NCI-H2081 (cell line): ENCODE data around the gene DHCR7.

Experiments used
- DNase-seq, 2 experiments: peaks; one replicate each; lab custom pipeline; 2025; lab: John Stamatoyannopoulos, UW

Gene DHCR7

DNA sequence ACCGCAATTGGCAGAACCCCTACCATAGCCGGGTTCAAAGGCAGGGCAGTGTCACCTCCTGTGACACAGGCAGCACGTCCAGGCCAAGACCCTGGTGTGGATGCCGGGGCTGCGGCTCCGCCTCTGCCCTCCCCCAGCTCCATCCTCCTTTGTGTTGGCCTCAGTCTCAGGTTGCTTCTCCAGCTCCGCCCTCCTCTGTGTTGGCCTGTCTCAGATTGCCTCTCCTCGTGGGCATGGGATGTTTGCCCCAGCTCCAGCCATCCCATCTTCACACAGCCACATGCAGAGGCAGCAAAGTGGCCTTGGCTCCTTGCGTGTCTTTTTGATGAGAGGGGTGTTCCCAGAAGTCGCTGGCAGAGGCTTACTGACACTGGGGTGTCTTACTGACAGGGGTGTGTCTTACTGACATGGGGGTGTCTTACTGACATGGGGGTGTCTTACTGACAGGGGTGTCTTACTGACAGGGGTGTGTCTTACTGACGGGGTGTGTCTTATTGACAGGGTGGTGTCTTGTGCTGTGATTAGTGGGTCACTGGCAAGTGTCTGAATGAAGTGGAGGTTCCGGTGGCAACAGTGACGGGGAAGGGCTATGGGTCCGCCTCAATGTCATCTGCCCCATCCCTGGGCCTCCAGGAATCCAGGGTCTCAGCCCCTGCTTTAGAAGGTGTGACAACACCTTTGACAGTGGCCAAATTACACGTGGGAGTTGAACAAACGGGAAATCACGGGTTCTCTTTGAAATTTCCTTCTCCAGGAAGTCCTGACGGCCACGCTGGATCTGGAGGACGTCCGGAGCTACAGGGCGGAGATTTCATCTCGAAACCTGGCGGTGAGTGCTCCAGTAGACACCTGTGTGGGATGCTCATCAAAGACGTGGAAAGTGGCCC is 29.7 kb upstream of the DHCR7 start:
- DNase-seq: no peak

DNA sequence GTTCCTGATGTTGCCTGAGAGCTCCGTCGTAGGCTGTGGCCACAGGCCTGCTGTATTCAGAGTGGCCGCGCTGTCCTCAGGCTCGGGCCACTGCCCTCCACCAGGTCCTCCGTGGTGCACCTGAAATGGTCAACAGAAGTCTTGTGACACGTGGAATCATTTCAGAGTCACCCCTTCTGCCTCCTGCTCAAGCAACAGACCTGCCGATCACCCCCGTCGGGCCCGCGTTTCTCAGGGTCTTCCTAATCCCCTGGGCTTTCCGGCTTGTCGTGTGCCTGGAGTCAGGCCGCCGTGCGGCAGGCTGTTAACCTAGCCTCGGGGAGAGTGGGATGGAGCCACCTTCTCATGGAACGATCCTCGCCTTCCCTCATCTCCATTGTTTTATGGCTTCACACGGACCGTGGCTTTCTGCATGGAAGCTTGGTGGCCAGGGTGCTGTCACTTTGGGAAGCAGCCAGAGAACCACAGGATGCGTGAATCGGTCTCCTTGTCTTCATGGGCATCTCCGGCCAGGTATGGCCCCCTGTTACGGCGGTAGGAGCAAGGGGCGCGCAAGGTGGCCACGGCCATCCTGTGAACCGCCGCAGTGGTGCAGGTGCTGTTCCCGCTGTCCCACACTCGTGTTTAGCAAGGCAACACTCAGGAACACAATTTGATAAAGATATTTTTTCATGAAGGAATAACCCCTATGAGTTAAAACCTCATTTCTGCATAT is 28.9 kb upstream of the DHCR7 start:
- no peak for DNase-seq

DNA sequence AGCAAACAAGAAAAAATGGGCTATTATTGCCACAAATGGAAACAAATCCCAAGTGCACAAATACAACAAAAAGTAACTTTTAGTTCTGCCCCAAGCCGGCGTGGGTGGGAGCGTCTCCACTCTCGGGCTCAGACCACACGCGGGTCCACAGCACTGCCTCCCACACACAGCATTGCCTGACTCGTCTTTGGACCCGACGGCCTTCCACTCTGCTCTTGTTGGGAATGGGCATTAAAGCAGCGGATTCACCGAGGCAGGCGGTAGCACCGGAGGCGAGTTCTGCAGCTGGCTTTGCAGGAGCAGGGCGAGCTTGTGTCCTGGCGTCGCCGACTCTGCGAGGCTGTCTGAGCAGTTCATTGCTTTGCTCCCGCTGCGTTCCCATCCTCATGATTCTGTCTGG is 27.8 kb upstream of the DHCR7 start:
- DNase-seq: no peak

DNA sequence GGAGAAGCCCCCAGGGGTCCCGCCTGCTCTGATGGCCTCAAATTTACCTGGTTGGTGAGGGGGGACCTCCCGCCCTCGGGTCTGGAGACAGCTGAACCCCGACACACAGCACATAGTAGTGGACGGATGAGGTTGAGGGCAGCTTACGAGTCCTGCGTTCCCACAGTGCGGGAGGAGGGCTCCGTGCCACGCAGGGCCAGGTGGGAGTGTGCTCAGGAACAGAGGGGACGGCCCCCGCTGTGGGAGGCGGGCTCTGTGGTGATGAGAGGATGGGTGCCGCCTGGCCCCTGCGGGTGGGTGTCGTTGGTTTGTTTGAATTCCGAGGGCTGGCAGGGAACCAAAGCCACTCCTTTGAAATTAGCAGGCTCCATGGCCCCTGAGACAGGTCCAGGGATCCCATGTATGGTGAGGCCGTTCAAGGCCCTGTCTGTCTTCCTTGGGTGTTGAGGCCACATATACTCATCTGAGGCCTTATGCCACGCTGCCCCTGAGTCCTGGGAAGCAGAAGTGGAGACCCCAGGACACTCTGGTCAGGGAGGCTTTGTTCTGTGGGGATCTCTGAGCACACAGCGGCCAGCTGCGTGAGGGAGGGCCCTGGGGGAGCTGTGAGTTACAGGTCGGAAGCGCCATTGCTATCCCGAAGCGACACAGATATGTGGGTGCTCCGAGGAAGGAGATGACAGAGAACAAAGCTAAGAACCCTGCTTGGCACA is 26.7 kb upstream of the DHCR7 start:
- no peak for DNase-seq

DNA sequence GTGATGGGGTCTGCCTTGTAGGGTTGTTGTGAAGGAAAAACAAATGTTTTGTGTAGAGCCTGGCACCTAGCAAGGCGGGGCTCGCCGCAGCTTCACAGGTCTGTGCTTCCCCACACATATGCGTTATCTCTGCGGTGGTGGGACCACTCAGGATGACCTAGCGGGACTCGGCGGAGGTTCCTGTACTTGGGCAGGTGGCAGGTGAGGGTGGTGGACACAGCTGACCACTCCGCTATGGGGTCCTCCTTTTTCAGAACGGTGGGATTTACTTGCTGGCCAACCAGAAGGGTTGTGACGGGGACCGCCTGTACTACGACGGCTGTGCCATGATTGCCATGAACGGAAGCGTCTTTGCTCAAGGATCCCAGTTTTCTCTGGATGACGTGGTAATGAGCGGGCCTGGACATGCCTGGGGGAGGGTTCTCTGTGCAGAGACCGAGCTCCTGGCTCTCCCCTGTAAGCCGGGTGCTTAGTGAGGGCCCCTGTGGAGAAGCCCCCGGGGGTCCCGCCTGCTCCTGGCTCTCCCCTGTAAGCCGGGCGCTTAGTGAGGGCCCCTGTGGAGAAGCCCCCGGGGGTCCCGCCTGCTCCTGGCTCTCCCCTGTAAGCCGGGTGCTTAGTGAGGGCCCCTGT is 26.1 kb upstream of the DHCR7 start:
- no peak for DNase-seq

DNA sequence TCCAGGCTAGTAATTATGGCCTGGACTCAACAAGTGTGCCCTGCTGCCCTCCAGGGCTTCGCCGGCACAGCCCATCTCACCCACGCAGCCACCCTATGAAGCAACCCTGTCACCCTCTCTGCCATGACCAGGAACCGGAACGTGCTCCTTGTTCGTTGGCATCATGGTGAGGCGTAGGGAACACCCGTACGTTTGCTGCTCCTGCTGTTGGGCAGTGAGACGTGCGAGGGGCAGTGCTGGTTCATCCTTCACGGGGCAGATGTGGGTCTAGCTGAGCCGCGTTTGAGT is 25.5 kb upstream of the DHCR7 start:
- no peak for DNase-seq

DNA sequence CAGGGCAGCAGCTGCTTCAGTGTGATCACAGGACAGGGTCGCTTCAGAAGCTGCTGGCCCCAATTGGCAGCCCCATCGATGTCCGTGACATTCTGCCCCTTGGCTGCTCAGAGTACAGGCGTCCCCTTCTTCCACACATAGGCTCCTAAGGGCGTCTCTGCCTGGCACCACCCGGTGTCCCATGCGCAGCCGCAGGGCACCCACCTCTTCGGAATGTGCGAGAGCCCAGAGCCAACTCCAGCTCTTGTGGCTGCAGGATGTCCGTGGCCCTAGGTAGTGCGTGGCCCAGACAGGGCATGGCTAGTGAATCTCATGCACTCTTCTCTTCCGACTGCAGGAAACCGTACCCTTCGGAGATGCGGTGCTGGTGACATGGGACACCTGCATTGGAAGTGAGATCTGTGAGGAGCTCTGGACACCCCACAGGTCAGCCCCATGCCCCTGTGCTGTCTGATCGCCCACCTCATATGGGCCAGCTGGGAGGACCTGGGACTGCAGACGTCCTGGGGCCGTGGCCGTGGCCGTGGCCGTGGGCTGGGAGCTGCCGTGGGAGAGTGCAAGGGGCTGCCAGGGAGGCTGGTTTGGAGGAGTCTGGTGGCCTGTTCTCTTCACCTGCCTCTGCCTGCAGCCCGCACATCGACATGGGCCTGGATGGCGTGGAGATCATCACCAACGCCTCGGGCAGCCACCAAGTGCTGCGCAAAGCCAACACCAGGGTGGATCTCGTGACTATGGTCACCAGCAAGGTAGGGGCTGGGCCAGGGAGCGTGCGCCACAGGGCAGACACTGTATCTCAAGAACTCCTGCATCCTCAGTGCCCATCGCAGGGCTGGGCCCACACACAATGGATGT is 25.0 kb upstream of the DHCR7 start:
- no peak for DNase-seq

DNA sequence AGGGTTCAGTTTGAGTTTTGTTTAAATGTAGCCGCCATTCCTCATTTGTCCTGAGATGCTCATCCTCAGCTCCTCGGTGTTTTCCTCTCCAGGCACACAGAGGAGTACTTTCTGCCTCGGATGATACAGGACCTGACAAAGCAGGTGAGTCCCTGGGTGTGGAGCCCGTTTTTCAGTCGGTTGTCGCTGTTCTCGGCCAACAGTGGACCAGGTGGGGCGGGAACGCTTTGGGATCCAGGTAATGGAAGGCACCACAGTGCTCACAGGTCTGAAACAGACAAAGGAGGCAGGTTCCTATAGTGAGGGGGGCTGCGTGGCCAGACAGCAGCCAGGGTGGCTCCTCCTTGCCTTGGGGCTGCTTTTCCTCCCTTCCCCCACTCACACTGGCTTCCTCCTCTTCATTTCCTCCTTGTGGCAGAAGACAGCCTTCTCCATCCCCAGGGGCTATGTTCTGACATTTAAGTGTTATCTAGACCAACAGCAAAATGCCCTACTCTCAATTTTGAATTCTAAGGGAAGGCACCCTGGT is 24.2 kb upstream of the DHCR7 start:
- no peak for DNase-seq

DNA sequence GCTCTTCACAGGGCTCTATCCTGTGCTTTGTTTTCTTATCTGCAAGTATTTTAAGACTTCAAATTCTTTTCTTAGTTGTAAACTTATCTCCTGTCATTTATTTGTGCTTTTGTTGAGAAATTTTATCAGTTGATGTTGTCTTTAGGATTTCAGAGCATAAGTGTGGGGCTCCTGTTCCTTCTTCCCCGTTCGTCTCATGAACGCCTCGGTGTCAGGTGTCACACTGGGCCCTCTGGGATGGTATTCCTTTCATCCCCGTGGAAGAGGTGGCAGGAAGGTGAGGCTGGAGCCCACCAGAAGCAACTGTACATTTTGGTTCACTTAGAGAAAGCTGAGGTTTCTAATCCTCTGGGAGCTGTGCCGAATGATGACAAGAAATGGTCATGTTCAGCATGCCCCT is 22.8 kb upstream of the DHCR7 start:
- no peak for DNase-seq

DNA sequence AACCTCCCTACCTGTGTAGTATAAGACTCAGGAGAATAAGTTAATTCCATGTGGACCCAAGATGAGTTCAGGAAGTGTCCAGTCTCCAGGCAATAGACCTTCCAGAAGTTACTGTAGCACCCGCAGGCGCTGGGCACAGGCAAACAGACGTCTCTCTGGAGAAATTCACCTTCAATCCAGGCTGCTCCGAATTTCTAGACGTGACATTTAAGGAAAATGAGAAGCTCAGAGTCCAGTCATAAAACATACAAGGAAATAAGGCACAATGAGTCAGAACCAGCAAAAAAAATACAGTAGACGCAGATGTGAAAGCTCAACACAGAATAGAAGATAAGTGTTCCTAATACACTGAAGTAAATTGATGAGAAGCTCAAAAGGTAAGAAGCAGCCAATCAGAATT is 19.0 kb upstream of the DHCR7 start:
- no peak for DNase-seq

DNA sequence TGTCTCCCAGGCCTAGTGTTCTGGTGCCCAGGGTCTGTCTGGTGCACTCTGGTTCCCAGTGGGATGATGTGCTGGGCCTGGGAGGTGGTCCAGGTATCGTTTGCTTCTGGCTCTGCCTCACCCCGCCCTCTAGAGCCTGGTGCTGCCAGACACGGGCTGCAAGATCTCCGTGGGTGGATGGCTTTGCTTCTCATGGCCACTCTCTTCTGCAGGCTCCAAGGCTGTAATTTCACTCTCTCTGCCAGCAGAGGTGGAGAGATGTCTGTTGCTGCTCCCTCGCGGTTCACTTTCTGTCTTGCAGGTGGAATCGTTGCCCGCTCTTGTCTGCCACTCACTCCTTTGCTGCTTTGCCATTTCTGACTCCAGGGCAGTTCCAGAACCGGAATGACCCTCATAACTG is 18.2 kb upstream of the DHCR7 start:
- DNase-seq: no peak

DNA sequence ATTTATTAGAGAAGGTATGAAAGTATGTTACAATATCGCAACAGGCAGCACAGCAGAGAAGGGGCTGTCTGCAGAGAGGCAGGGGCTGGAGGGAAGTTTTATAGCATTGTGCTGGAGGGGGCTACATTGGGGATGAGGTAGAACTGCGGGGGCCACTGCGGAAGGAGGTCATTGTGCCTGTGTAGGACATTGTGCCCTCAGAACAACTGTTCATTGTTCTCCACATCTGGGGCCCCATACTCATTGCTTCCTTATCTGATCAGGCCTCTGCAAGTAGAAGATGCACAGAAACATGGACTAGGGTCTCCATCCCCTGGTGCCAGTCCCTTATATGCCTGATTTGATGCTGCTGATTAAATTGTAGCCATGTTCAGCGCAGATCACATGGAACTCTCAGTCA is 16.9 kb upstream of the DHCR7 start:
- no peak for DNase-seq

DNA sequence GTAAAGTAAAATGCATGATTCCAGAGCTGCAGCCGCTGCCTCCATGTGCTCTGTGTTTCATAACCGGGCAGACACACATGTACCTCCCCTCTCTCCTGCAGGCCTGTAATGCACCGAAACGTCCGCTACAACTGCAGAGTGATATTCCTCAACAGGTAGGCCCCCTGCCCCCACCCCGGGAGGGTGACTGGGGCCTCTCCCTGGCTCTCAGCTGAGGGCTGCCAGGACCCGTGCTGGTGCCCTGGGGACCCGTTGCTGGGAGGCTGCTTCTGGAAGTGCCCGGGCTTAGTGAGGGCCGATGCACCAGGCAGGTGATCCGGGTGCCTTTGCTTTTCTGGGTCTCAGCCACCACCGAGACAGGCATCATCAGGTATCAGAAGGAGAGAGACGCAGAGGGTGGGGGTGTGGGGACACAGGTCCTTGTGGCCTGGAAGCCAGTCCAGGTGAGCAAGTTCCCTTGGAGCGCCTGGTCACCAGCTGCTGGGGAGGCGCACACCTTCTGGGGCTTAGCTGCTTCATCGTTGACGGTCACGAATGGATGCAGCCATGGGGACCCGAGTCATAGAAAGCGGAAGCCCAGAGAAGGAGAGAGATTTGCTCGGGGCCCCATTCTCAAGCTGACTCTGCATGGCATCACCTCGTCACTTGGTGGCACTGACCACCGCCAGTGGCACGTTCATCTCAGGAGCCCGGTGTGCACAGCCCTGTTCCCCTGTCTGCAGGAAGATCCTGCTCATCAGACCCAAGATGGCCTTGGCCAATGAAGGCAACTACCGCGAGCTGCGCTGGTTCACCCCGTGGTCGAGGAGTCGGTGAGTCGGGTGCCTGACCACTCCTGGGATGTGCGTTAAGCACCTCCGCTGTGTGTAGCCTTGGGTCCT is 15.4 kb upstream of the DHCR7 start:
- DNase-seq: no peak

DNA sequence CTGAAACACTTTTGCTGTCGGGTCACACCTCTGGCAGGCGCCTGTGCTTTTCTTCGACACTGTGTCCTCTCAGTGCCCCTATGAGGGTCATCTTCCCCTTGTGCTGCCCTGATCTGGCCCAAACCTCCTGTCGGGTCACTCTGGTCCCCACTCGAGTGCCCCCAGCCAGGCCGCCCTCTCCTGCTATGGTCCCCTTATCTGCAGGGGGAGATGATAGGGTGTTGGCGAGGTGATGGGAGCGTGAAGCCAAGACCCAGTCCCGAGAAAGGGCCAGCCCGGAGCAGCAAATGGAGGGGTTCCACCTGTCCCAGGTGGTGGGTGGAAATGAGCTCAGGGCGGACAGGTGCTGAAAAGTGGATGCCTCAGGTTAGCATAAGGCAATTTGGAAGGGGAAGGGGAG is 14.5 kb upstream of the DHCR7 start:
- DNase-seq: no peak

DNA sequence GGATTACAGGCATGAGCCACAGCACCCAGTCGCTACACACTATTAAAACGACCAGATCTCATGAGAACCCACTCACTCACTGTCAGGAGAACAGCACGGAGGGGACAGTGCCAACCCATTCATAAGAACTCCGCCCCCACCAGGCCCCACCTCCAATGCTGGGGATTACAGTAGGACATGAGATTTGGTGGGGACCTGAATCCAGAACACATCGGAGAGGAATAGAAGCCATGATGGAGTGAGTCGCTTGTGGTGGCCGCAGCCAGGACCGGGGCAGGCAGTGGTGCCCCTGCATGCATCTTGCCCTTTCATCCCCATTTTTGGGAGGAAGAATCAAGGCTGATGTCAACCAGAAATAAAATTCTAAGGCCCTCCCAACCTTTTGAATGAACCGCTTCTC is 13.5 kb upstream of the DHCR7 start:
- DNase-seq: no peak

DNA sequence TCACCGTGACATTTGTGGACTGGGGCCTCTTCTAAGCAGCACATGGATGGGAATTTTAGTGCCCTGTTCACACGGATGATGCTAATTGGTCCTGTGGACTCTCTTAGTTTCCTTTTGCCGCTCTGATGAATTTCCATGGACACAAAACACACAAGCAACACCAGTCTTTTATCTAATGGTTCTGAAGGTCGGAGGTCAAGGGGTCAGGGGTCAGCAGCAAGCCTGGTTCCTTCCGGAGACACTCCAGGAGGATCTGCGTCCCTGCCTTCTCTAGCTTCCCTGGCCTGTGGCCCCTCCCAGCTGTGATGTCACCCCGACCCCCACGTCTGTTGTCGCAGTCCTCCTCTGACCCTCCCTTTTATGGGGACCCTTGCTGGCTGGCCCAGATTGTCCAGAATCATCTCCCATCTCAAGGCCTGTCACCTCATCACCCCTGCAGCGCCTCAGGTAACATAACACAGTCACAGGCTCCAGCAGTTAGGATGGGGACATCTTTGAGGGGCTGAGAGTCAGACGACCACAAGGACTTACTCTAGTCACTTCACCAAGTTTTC is 11.7 kb upstream of the DHCR7 start:
- no peak for DNase-seq

DNA sequence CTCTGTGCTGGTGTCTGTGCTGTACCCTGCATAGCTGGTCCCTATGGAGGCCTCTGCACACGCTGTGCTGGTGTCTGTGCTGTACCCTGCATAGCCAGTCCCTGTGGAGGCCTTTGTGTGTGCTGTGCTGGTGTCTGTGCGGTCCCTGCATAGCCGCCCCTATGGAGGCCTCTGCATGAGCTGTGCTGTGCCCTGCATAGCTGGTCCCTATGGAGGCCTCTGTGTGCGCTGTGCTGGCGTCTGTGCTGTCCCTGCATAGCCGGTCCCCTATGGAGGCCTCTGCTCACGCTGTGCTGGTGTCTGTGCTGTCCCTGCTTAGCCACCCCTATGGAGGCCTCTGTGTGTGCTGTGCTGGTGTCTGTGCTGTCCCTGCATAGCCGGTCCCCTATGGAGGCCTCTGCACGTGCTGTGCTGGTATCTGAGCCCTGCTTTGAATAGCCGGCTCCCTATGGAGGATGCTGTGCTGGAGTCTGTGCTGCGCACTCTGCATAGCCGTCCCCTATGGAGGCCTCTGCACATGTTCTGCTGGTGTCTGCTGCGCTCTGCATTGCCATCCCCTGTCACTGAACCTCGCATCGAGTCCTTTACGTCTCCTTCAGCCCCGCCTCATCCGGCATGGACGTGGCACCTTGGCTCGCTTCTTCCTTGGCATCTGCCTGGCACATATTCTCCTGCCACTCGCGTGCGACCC is 11.0 kb upstream of the DHCR7 start:
- no peak for DNase-seq

DNA sequence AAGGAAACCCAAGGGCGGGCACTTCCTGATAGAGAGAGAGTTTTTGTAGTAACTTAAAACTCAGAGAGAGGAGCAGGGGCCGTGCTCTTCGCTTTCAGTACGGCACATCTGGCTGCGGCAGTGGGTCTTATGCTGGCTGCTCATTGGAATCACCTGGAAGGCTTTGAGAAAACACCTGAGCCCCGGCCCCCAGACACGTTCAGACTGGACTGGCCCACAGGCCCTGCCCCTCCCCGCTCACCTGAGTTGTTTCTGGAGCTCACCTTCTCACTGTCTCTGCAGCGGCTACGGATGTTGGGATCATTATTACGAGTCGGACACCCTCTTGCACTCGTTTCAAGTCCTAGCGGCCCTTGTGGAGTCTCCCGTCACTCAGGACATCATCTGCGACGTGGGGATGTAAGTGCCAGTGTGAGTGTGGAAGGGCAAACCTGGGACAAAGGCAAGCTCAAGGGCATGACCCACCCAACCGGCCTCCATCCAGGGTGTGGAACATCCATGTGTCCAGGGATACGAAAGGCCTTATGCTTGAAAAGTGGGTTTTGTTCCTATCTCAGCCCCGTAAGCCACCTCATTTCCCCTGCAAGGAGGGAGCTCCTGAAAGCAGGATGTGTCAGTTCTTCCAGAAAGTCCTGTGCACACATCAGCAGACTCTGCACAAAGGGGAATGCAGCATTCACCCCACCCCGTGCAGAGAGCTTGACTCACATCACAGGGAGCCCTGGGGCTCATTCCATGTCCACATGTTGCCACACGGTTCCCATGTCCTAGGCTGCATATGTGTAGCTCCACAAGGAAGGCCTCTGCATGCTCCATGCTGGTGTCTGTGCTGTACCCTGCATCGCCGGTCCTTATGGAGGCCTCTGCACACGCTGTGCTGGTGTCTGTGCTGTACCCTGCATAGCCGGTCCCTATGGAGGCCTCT is 10.2 kb upstream of the DHCR7 start:
- DNase-seq: no peak
